CD4-positive, alpha-beta T cell treated with Interleukin-17A for 4 hours (primary cell): ENCODE results near the gene PLEKHG3.

Experiments
- DNase-seq: peaks from one replicate; pipeline ENCODE4 v3.0.0-alpha.2; 2020; ENCODE audit warnings: mixed read lengths

Gene PLEKHG3

DNA sequence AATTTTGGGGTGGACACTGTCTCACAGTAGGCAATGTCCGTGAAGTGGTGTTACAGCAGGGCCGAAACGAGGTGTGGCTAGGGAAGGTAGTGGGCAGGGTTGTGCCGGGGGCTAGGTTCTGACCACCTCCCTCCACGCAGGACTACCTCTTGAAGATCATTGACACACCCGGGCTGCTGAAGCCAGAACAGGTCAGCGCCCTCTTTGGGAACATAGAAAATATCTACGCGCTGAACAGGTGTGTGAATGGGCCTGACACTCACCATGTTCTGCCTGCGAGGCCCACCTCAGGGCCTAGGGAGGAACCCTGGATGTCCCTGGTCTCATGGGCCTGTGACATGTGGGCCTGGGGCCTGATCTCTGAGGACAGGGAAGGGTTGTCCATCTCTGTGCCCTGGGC lies 24.6 kb downstream of the PLEKHG3 start:
- DNase-seq: no peak

DNA sequence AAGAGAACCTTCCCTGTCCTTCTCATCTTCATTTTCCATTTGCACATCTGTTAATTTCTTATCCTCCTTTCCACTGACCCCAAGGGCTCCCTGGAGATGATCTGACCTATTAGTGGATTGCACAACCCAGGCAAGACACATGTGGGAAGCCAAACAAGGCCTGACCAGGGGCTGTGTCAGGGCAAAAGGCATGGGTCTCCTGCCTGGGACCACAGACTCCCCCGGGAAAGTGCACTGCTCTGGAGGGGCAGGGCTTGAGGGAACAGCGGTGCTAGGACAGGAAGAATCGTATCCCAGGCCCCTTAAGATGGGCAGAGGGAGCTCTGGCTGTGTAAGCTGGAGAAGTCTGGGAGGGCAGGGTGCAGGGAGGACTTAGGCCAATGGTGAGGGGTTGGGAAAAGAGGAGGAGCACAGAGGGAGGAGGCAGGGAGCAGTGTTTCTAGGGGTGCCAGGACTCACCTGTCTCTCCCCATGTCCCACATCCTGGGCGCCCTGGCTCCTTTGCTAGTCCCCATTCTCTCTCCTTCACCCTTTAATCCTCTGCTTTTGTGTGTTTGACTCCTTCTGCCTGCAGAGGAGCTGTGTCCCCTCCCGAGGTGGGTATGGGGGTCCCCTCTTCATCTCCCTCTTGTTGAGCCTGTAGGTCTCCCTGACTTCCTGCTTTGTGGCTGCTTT lies 25.3 kb downstream of the PLEKHG3 start:
- no peak for DNase-seq

GRCh38 chr14:64730061-64730440 lies 25.8 kb downstream of the PLEKHG3 start:
- DNase-seq: no peak

DNA sequence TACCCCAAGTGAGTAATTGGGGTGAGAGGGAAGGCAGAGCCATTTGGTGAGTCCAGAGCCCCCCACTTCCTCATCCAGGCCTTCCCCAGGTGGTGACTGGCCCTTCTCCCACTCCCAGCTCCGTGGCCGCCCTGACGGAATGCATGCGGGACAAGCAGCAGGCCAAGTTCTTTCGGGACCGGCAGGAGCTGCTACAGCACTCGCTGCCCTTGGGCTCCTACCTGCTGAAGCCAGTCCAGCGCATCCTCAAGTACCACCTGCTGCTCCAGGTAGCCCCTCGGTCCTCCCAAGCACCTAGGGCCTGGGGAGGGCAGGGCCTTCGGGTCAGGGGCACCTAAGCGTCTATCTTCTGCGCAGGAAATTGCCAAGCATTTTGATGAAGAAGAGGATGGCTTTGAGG lies 26.5 kb downstream of the PLEKHG3 start:
- no peak for DNase-seq

DNA sequence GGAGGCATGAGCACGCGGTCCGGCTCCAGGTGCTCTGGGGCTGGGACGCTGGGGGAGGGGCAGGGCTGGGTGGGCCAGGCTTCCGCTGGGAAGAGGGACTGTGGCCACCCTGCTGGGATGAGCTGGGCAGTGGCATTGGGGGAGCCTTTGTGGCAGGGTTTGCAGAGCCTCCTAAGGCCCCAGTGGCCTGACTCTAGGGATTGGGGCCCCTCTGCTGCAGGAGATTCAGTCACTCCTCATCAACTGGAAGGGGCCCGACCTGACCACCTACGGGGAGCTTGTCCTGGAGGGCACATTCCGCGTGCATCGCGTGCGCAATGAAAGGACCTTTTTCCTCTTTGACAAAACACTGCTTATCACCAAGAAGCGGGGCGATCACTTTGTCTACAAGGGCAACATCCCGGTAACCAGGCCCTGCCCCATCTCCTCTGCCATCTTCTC lies 26.9 kb downstream of the PLEKHG3 start:
- DNase-seq: no peak

GRCh38 chr14:64732066-64732465 lies 27.8 kb downstream of the PLEKHG3 start:
- DNase-seq: no peak

DNA sequence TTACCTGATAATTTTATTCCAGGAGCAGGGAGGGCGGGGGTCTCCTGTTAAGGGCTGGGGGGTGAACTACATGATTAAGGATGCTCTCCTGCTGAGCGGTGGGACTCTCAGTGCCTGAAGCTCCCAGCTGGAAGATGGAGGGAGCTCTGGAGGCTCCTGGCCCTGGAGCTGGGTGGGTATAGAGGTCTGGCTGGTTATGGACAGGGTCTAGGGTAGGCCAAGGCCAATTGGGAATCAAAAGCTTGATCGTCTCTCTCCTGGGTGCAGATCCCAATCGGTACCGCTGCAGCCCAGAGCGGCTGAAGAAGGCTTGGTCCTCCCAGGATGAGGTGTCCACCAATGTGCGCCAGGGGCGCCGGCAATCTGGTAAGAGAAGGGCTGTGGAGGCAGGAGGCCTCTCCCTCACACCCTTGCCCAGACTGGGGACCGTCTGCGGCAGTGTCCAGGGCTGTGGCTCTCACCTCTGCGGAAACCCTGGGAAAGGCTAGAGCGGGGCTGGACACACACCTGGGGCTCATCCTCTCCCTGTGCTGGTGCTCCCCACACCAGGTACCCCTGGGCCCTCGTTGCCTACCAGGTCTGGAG lies 28.4 kb downstream of the PLEKHG3 start:
- DNase-seq: no peak

GRCh38 chr14:64733321-64733720 lies 29.1 kb downstream of the PLEKHG3 start:
- no peak for DNase-seq

DNA sequence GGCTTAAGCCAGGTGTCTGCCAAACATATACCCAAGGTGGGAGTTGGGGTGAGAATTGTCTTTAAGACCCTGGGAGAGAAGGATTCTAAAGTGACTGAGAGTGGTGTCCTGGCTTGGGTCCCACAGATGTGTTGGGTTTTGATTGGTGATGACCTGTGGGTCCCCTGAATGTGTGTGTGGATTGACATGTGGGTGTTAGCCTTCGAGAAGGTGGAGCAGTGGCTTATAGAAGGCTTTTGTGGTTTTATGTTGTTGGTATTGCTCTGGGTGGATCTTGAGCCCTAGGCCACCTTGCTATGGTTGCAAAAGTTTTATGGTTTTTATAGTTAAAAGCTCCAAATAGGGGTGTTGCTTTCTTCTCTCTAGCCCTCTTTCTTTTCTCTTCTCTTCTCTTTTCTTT lies 29.7 kb downstream of the PLEKHG3 start:
- no peak for DNase-seq

- DNase-seq: no peak
These were observed 30.8 kb downstream of the PLEKHG3 start for GRCh38 chr14:64734990-64735389.

DNA sequence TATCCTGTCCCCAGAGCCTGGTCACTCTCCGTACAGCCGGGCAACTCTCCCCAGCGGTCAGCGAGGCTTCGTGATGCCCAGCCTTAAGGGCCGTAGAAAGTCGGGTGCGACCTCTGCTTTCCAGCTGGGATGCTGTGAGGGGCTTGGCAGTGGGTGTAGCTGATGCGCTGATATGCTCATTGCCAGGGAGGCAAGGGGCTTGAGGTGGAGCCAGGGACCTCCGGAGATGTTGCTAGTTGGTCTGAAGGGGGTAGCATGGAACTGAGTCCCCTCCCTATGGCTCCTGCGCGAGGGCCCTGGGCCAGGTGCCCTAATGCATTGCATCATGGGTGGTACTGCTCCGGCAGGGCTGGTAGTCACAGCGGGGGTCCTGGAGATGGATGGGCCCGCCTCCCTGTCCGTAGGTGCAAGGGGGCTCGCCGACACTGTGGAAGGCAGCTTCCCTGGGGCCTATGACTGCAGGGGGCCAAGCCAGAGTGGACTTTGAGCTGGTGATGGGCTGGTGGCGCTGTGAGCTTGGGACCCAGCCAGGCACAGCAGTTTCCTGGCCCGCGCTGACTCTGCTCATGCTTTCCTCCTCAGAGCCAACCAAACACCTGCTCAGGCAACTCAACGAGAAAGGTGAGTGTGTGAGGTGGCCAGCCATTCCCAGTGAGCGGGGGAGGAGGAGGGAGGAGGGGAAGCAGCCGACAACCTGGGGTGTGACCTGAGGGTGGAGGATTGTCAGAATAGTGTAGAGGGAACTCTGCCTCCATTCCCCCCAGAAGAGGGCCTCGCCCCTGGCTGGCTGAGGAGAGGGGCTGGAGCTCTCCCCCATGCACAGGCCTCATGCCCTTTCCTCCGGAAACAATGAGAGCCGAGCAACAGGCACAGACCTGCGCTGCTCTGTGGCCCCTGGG lies 32.3 kb downstream of the PLEKHG3 start:
- no peak for DNase-seq

DNA sequence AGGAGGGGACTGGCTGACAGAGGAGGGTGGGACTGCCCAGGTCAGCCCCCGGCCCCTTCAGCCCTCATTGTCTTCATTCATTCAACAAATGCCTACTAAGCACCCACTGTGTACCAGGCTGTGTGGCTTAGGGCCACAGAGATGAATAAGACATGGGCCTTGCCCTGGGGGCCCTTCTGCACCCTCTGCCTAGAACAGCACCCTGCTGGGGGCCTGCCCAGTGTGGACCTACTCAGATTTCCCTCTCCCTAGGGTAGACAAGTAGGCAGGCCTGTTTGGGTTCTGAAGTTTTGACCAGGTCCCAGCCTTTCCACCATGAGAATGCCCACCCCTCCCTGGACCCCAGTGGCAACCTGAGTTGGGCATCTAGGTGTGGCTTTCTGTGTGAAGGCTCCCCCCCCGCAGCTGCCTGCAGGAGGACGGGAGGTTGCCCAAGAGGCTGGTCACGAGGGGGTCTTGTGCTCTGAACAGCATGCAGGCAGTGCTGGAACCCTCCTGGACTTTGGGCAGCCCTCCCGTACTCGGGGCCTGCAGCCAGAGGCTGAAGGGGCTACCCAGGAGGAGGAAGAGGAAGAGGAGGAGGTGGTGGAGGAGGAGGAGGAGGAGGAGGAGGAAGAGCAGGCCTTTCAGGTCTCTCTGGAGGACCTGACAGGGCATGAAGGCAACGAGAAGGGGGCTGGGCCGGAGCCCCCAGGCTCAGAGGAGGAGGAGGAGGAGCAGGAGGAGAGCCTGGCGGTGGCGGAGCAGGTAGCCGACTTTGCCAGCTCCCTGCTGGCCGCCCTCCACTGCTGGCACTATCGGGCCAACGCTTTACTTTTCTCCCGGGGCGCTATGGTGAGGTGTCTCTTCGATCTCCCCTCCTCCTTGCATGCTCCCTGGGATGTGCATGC lies 33.4 kb downstream of the PLEKHG3 start:
- no peak for DNase-seq

DNA sequence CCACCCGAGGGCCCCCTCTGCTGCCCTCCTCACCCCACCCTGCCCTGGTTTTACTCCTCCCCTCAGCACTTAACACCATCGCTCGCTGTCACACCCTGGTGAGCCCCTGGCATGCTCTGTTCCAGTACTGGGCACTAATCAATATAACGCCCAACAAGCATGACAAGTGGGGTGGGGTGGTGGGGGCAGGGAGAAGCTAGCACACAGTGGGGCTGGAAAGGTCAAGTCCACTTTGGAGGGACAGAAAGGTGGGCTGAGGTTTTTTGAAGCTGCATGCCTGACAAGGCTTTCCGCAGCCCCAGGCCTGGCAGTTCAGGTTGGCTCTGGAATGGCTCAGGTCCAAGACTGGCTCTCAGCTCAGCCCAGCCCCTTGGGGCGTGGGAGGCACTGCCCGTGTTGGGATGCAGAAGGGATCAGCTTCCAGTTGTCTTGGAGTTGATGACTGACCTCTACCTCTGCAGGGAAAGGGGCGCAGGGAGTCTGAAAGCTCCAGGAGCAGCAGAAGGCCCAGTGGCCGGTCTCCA lies 34.1 kb downstream of the PLEKHG3 start:
- DNase-seq: no peak

DNA sequence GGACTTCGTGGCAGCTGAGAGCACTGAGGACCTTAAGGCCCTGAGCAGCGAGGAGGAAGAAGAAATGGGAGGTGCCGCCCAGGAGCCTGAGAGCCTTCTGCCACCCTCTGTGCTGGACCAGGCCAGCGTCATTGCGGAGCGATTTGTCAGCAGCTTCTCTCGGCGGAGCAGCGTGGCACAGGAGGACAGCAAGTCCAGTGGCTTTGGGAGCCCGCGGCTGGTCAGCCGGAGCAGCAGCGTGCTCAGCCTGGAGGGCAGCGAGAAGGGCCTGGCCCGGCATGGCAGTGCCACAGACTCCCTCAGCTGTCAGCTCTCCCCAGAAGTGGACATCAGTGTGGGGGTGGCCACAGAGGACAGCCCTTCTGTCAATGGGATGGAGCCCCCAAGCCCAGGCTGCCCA lies 37.0 kb downstream of the PLEKHG3 start:
- no peak for DNase-seq

DNA sequence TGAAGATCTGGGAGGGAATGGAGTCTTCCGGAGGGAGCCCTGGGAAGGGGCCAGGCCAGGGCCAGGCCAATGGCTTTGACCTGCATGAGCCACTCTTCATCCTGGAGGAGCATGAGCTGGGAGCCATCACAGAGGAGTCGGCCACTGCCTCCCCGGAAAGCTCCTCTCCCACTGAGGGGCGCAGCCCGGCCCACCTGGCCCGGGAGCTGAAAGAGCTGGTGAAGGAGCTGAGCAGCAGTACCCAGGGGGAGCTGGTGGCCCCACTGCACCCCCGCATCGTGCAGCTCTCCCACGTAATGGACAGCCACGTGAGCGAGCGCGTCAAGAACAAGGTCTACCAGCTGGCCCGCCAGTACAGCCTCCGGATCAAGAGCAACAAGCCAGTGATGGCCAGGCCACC lies 37.7 kb downstream of the PLEKHG3 start:
- DNase-seq: no peak

DNA sequence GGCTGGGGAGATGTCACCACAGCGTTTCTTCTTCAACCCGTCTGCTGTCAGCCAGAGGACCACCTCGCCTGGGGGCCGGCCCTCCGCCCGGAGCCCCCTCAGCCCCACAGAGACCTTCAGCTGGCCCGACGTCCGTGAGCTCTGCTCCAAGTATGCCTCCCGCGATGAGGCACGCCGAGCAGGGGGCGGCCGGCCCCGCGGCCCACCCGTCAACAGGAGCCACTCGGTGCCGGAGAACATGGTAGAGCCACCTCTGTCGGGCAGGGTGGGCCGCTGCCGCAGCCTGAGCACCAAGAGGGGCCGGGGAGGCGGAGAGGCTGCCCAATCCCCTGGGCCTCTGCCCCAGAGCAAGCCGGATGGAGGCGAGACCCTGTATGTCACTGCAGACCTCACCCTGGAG lies 38.8 kb downstream of the PLEKHG3 start:
- no peak for DNase-seq

DNA sequence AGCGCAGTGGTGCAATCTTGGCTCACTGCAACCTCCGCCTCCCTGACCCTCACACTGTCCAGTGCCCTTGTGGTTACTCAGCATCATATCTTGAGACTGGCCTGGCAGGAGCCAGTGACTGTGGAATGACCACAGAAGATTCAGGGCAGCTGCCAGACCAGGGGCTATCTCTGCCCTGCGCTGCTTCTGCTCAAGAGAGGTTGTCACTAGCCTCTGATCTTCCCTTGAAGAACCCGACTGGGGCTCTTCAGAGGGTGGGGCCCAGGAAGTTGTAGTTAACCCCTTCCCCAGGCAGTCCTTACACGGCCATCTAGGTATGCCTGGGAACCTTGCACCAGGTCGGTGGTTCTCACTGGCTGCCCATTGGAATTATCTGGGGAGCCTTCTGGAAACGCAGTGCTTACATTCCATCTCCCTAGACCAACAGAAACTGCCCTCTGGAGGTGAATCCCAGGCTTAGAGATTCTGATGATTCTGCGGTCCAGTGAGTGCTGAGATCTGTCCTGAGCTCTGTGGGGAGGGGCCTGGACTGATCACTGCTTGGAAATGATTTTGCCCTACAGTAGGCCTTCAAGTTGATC lies 41.4 kb downstream of the PLEKHG3 start:
- DNase-seq: peak; percentile 16

DNA sequence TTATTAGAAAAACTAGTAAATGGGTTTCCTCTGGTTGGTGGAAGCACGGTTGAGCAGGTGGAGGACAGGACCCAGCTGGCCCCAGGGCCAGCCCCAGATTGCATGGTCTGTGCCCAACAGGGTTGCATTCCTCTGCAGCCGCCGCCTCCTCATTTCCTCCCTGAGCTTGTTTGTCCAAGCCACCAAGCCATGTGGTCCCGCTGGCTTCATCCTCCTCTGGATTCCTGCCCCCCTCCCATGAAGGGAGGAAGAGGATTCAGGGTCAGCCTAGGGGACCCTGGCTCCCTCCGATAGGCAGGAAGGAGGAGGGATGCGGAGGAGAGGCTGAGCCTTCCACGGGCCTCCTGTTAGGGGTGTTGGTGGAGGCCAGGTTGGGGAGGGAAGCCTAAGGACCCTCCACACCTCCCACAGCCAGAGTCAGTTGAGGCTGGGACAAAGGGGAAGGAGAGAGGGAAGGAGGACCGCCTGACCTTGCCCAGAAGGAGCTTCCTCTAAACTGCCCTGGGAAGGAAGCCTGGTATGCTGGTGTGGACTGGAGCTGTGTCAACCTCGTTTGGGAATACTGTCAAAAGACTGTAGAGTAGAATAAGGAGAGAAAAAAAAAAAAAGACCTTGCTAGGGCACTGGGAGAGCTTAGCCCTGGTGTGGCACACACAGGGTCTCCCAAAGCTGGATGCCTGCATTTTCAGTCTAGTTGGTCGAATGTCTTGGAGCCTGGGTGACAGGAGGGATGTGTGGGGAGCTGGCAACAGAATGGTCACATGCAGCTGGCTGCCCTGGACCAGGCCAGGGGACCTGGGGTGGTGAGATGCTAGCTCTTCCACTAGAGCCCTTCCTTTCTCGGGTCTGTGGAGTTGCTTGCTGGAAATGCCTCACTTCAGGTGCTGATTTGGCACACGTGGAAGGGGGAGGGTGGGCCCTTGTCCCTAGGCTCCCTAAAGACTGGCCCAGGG lies 42.4 kb downstream of the PLEKHG3 start:
- DNase-seq: no peak

- peak; percentile 35 for DNase-seq
These were observed 43.1 kb downstream of the PLEKHG3 start for GRCh38 chr14:64747327-64747726.

- no peak for DNase-seq
These were observed 44.3 kb downstream of the PLEKHG3 start for GRCh38 chr14:64748521-64748920.
